ENCODE measurements around the gene KAT2B.

GRCh38 chr3:20059929-20060328 is 19.7 kb downstream of the KAT2B start:
- TF ChIP-seq CTCF (conservative IDR thresholded peaks at IDR 0.05; ENCODE audit: low read depth, low read length) (no peak), EZH2 (IDR thresholded peaks at IDR 0.05; ENCODE audit: borderline replicate concordance, low read depth, low read length, poor library complexity, severe bottlenecking) (no peak)
